Mucosa of rectum (tissue), 2 donors: ENCODE results near the gene SEMA6D.

Experiments
- H3K27ac ChIP-seq, 2 donors: one replicate each; pipeline ENCODE4 v1.7.0; 2013; ENCODE audit warnings: inconsistent platforms in 2 of 2, low read depth in 2 of 2, low read length in 2 of 2
- H3K27me3 ChIP-seq, 2 donors: one replicate each; pipeline ENCODE4 v1.7.0; 2013; ENCODE audit warnings: low read length in 2 of 2; ENCODE audit not compliant: control insufficient read depth in 2 of 2, insufficient read depth in 2 of 2
- H3K36me3 ChIP-seq, 2 donors: one replicate each; pipeline ENCODE4 v1.7.0; 2013; ENCODE audit warnings: low read length in 2 of 2; ENCODE audit not compliant: control insufficient read depth in 2 of 2, insufficient read depth in 2 of 2
- H3K4me1 ChIP-seq, 2 donors: one replicate each; pipeline ENCODE4 v1.7.0; 2013; ENCODE audit warnings: low read length in 2 of 2, mild to moderate bottlenecking in 1 of 2; ENCODE audit not compliant: control insufficient read depth in 2 of 2, insufficient read depth in 2 of 2
- H3K4me3 ChIP-seq, 2 donors: one replicate each; pipeline ENCODE4 v1.7.0; 2013; ENCODE audit warnings: low read length in 2 of 2
- H3K9ac ChIP-seq, 2 donors: one replicate each; pipeline ENCODE4 v1.7.0; 2013; ENCODE audit warnings: low read length in 2 of 2, low read depth in 1 of 2, mild to moderate bottlenecking in 1 of 2
- H3K9me3 ChIP-seq, 2 donors: one replicate each; pipeline ENCODE4 v1.7.0; 2013; ENCODE audit warnings: low read length in 2 of 2; ENCODE audit not compliant: control insufficient read depth in 2 of 2
- donor health status: healthy.
- donor health status: Normal muscosa, but diverticular disease.

Gene SEMA6D

DNA sequence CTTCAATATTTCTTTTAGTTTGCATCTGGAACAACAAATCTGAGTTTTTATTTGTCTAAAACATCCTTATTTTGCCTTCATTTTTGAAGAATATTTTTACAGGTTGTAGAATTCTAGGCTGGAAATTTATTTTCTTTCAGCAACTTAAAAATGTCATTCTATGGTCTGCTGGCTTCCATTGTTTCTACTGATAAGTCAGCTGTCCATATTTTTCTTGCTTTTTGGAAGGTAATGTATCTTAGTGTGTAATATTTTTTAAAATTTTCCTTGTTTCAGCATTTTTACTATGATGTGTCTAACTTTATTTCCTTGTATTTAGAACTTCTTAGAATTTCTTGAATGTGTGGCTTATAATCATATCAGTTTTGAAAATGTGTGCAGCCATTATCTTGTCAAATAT, 37.0 kb downstream of the SEMA6D start:
- Histone ChIP-seq H3K27me3 (no peaks in the 10 kb centered on the region), H3K9ac (no peak overlapping the region), H3K27ac (no peak overlapping the region), H3K4me3 (no peak overlapping the region), H3K9me3 (peaks cover 0 to 5% of the 10 kb centered on the region in 2 donors), H3K4me1 (no peaks in the 10 kb centered on the region), H3K36me3 (no peaks in the 10 kb centered on the region)

DNA sequence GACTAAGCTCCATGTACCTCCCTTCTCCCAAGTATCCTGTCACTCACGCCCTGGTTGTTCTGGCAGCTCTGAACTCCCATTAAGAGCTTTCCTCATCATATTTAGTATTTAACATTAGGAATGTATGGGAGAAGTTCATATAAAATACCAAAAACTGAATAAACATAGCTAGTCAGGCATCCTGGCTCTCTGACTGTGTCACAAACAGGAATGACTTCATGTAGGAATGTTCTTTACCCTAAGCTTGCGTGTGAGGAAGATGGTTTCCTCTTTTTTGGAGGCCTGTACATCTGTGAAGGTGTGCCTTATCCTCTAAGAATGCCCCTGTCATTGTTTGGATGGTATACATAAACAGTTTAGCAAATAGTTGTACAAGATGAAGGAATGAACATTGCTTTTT, 38.6 kb downstream of the SEMA6D start:
- no peak overlapping the region for H3K27ac ChIP-seq
- peaks cover 0 to 5% of the 10 kb centered on the region in 2 donors for H3K9me3 ChIP-seq
- no peak overlapping the region for H3K9ac ChIP-seq
- H3K4me1 ChIP-seq: no peaks in the 10 kb centered on the region
- H3K36me3 ChIP-seq: peaks cover 0 to 2% of the 10 kb centered on the region in 2 donors
- no peak overlapping the region for H3K4me3 ChIP-seq
- H3K27me3 ChIP-seq: no peaks in the 10 kb centered on the region

DNA sequence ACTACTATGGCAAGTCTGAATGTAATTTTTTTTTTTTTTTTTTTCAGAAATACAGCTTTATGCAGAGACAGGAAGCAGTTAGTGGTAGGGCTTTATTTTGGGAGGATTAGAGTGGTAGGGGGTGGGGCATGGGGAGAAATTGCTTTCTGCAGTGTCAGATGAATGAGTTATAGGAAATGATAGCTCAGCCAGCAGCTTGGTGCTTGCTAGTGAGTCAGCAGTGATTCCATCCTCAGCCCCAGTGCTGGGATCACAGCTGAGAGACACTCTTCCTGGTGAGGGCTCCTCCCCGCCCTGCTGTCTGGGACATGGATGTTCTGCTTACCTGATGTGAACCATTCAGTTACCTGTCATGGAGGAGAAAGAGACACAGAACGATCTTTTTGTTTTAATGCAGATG, 39.6 kb downstream of the SEMA6D start:
- no peak overlapping the region for H3K4me3 ChIP-seq
- H3K9me3 ChIP-seq: peaks cover 0 to 5% of the 10 kb centered on the region in 2 donors
- no peaks in the 10 kb centered on the region for H3K4me1 ChIP-seq
- peaks cover 4 to 5% of the 10 kb centered on the region in 2 donors for H3K36me3 ChIP-seq
- no peaks in the 10 kb centered on the region for H3K27me3 ChIP-seq
- H3K9ac ChIP-seq: no peak overlapping the region
- H3K27ac ChIP-seq: no peak overlapping the region

GRCh38 chr15:47757331-47757730, 40.0 kb downstream of the SEMA6D start:
- H3K9ac ChIP-seq: no peak overlapping the region
- peaks cover 0 to 5% of the 10 kb centered on the region in 2 donors for H3K9me3 ChIP-seq
- H3K4me1 ChIP-seq: no peaks in the 10 kb centered on the region
- peaks cover 6 to 9% of the 10 kb centered on the region in 2 donors for H3K36me3 ChIP-seq
- H3K27me3 ChIP-seq: no peaks in the 10 kb centered on the region
- H3K4me3 ChIP-seq: no peak overlapping the region
- H3K27ac ChIP-seq: no peak overlapping the region

DNA sequence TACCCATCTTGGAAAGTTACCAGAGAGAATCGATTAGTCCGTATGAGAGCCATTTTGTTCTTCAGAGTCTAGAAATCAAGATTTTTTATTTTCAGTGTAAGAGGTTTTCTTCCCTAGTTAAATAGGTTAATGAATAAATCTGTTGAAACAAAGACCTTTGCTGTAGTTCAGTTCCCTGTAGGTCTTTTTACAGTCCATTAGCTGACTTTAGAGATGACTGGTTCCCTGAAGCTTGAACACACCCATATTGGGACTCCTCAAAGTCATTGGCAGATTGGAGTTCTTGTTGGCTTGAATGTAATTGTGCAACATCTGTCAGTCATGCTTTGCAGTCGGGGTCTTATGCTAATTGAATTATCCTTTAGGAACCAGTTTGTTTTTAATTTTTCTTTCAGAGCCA, 45.3 kb downstream of the SEMA6D start:
- Histone ChIP-seq H3K4me3 (no peak overlapping the region), H3K4me1 (no peaks in the 10 kb centered on the region), H3K27me3 (no peaks in the 10 kb centered on the region), H3K36me3 (peaks cover 20 to 29% of the 10 kb centered on the region in 2 donors), H3K27ac (no peak overlapping the region), H3K9ac (no peak overlapping the region), H3K9me3 (no peaks in the 10 kb centered on the region)

DNA sequence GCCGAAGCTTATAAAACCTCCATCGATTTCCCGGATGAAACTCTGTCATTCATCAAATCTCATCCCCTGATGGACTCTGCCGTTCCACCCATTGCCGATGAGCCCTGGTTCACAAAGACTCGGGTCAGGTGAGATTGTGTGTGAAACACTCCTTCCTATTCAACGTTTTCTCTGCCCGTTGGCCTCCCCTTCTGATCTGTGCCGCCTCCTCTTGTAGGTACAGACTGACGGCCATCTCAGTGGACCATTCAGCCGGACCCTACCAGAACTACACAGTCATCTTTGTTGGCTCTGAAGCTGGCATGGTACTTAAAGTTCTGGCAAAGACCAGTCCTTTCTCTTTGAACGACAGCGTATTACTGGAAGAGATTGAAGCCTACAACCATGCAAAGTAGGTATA, 47.4 kb downstream of the SEMA6D start:
- H3K9ac ChIP-seq: no peak overlapping the region
- H3K4me3 ChIP-seq: no peak overlapping the region
- H3K36me3 ChIP-seq: peaks cover 18 to 35% of the 10 kb centered on the region in 2 donors
- no peak overlapping the region for H3K27ac ChIP-seq
- no peaks in the 10 kb centered on the region for H3K9me3 ChIP-seq
- H3K4me1 ChIP-seq: no peaks in the 10 kb centered on the region
- H3K27me3 ChIP-seq: no peaks in the 10 kb centered on the region

DNA sequence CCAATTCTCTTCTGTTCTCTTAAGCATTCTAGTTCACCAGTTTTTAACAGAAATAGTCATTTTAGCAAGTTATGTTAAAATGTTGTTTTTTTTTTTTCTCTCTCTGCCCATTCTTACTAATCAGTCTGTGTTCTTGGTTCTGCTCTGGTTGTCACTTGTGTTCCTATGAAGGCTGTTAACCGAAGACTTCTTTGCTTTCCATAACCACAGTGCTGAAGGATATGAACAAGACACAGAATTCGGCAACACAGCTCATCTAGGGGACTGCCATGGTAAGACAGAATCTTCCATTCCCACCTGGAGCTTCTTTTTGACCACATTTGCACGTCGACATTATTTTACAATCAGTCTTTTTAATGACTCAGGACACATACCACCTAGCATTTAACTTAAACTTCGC, 49.1 kb downstream of the SEMA6D start:
- Histone ChIP-seq H3K36me3 (peaks cover 29 to 47% of the 10 kb centered on the region in 2 donors), H3K4me1 (no peaks in the 10 kb centered on the region), H3K4me3 (no peak overlapping the region), H3K9me3 (no peaks in the 10 kb centered on the region), H3K27me3 (no peaks in the 10 kb centered on the region), H3K27ac (no peak overlapping the region), H3K9ac (no peak overlapping the region)

DNA sequence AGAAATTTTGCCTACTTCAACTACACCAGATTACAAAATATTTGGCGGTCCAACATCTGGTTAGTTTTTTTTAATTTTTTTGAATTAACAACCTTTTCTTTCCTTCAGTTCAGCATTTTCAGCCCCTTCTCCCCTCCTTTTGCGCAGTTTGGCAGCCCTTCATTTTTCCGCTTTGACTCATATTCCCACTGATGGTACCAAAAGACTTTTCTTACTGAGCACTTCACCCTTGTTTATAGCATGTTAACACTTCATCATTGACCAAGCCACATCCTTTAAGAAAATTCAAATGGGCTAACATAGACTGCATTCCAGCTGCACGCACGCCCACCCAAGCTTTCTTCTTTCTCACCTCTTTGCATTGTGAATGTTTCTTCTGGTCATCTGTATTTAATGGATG, 49.7 kb downstream of the SEMA6D start:
- Histone ChIP-seq H3K27ac (no peak overlapping the region), H3K4me3 (no peak overlapping the region), H3K36me3 (peaks cover 28 to 43% of the 10 kb centered on the region in 2 donors), H3K9ac (no peak overlapping the region), H3K4me1 (no peaks in the 10 kb centered on the region), H3K27me3 (no peaks in the 10 kb centered on the region), H3K9me3 (no peaks in the 10 kb centered on the region)

DNA sequence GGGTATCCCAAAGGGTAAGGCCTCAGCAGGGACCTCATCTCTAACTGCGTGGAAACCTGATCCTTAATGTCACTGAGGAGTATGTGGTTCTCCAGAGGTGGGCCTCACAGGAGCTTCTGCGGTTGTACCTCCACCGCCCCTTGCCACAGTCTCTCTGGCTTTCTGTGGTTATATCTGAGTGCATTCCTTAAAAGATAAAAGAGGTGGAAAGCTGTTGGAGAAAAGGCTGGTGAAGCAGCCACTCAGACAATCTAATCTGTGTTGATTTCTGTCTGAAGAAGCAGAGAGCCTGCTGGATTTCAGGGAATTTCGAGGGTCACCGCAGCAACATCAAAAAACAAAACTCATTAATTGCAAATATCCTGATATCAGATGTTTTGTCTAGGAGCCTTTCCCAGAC, 51.4 kb downstream of the SEMA6D start:
- peaks cover 28 to 31% of the 10 kb centered on the region in 2 donors for H3K36me3 ChIP-seq
- no peaks in the 10 kb centered on the region for H3K4me1 ChIP-seq
- no peaks in the 10 kb centered on the region for H3K27me3 ChIP-seq
- H3K4me3 ChIP-seq: no peak overlapping the region
- H3K9me3 ChIP-seq: no peaks in the 10 kb centered on the region
- H3K9ac ChIP-seq: no peak overlapping the region
- H3K27ac ChIP-seq: no peak overlapping the region

- no peak overlapping the region for H3K4me3 ChIP-seq
- no peak overlapping the region for H3K27ac ChIP-seq
- no peaks in the 10 kb centered on the region for H3K4me1 ChIP-seq
- H3K36me3 ChIP-seq: peaks cover 24 to 31% of the 10 kb centered on the region in 2 donors
- H3K27me3 ChIP-seq: no peaks in the 10 kb centered on the region
- H3K9ac ChIP-seq: no peak overlapping the region
- no peaks in the 10 kb centered on the region for H3K9me3 ChIP-seq
These were observed 51.9 kb downstream of the SEMA6D start for GRCh38 chr15:47769166-47769565.

DNA sequence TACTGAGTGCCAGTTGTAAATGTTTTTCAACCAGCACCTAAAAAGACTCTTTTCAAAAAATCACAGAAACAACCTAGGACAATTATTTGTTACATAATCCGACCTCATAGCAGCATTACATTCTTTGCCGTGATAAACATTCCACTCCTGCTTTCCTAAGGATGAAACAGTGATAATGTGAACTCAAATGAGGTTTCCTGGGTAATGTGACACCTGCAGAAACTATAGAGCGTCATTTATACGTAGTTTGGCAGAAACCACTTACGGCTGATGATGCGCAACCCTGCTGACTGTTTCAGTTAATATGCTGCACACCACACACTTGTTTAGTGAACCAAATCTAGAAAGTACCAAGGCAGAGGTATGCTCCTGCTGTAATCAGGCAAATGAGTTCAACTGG, 55.8 kb downstream of the SEMA6D start:
- no peaks in the 10 kb centered on the region for H3K27me3 ChIP-seq
- H3K4me1 ChIP-seq: no peaks in the 10 kb centered on the region
- H3K9me3 ChIP-seq: no peaks in the 10 kb centered on the region
- H3K27ac ChIP-seq: no peak overlapping the region
- no peak overlapping the region for H3K4me3 ChIP-seq
- H3K9ac ChIP-seq: no peak overlapping the region
- H3K36me3 ChIP-seq: peaks cover 13 to 21% of the 10 kb centered on the region in 2 donors
